Fibroblast of skin of right biceps (primary cell): Measurements from ENCODE around the gene INSYN2A.
A peak's percentile ranks its signal among the peaks of the same experiment; 100 is the strongest.

Experiments
- DNase-seq: peaks from one replicate; pipeline ENCODE4 v3.0.0-alpha.2; 2013

INSYN2A gene, protein sequence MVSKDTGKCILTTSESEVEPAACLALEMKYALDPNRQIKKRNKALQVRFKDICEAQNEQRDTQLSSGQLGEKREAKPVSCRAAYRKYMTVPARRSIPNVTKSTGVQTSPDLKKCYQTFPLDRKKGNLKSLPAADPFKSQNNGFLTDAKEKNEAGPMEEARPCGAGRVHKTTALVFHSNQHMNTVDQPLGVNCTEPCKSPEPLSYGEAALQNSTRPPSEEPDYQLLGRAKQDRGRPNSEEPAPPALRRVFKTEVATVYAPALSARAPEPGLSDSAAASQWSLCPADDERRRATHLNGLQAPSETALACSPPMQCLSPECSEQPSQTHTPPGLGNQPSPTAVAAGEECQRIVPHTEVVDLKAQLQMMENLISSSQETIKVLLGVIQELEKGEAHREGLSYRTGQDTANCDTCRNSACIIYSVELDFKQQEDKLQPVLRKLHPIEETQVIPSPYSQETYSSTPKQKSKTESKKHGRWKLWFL

DNA sequence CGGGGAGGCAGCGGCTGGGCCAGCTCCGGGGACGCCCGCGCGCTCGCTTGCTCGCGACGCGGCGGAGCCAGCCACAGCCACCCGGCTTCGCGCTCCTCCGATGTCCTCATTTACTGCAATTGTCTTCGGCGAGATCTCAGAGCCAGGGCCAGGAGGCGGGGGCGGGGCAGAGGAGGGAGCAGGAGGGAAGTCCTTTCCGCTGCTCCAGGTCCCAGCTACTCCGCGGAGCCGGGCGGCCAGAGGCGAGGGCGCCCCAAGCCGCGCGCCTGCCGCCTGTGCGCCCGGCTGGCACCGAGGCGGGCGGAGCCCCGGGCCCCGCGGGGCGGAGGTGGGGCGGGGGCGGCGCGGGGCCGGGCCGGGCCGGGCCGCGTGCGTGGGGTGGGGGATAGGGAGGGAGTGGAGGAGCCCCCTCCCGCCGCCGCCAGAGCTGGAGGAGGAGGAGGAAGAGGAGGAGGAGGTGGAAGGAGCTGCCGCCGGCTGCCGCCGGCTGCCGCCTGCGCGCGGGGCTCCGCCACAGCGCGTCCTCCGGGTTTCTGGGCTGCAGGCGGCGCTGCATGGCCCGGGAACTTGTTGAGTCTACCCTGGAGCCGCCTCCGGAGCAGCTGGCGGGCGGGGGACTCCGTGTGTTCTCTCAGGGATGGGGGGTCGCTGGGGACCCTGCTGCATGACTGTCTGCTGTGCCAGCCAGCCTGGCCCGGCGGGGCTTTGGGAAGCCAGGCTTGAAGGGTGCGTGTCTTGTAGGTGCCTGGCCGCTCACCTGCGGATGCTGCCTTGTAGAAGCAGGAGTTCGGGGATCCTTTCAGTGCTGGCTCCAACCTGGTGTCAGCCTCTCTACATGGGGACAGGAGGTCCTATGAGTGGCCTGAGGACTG is at the start of gene INSYN2A:
INSYN2A (minus strand) TSS at position 310 of the 872 bp plus-strand sequence. CDS start 20,196 bp downstream, outside the sequence.
- peak; percentile 70 for DNase-seq

DNA sequence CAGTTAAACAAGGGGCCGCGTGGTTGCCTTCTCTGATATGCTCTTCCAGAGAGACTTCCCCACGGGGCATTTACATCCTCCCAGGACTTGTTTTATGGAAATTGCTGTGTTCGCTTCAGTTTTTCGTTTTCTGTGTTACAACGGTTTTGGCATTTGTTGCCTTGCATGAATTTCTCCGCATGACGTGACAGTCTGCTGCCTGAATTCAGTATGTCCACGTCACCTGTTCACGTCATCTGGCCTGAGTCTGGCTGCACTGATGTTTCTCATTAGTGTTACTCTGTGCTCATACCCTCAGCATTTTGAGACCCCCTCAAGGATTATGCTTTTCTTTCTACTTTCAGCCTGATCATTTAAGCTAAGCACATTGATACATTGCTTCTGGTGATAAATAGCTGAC is 49.1 kb upstream of the INSYN2A start:
- no peak for DNase-seq

DNA sequence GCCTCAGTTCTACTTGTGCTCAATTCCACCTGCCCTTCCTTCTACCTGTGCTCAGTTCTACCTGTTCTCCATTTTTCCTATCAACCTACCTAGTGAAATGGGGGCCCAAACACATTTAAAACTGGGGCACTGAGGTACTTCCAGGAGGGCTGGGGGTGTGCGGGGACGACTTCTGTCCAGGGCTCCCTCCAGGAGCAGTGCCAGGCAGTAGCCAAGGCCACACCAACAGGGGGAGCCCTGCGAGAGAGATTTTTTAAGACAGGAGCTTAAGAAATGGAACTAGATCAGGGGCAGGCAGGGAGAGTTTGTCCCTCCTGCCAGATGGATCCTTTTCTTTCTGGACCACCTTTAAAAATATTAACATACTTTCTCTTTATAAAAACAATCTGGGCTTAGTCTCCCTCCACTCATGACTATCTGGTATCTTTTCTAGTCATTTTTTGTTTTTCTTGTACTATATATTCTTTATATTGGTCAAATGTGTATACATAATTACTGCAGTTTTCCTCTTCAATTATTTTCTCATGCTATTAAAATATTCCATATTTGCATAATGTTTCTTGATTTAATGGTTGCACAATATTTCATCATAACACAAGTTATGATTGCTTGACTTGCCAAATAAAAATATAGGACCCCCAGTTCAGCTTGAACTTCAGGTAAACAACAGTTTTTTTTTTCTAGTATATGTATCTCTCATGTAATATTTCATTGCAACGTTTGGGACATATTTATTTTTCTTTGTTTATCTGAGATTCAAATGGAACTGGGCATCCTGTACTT is 47.3 kb upstream of the INSYN2A start:
- DNase-seq = peak; percentile 26

- no peak for DNase-seq
Observed at GRCh38 chr10:127242914-127243313, 46.5 kb upstream of the INSYN2A start.

- DNase-seq = no peak
Observed at GRCh38 chr10:127236266-127236665, 39.9 kb upstream of the INSYN2A start.

DNA sequence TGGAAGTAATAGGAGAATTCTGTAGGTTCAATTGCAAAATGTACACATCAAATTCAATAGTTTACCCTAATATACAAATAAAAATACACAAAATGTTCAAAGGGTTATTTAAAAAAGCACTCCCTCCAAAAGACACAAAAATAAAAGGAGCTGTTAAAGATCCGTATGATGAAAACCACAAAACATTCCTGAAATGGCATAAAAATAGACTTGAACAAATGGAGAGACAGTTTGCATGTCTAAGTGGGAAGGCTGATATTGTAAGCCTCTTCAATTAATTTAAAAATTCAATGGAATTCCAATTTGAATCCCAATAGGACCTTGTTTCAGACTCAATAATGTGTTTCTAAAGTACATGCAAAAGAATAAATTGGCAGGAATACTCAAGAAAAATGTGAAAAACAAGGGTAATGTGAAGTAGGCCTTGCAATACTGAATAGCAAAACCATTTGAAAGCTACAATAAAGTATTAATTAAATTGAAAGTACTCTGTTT is 38.0 kb upstream of the INSYN2A start:
- no peak for DNase-seq

DNA sequence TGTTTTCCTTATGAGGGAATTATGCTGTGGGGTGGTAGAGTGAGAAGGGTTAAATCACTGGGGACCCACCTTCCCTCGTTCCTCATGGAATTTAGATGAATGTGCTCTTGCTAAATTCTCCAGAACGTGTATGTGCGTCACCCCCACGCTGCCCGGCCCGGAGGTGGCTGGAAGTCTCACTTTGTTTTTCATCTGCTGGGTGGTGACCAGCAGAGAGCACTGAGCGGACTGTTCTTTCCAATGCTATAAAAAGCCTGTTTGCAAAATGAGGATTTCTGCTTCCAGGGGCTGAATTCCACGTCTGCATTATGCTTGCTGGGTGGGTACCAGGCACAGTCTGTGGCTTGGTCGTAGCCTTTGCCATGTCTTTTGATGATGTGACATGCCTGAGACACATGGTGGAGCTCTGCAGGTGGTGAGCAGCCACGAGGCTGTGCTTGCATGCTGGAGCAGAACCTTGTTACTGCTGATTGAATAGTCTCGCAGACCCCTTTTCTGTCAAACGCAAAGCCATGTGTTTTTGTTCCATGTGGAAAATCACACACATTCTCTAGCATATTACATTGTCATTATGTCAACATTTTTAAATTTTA is 31.9 kb upstream of the INSYN2A start:
- DNase-seq = peak; percentile 18

GRCh38 chr10:127227663-127228062 is 31.3 kb upstream of the INSYN2A start:
- DNase-seq = no peak

DNA sequence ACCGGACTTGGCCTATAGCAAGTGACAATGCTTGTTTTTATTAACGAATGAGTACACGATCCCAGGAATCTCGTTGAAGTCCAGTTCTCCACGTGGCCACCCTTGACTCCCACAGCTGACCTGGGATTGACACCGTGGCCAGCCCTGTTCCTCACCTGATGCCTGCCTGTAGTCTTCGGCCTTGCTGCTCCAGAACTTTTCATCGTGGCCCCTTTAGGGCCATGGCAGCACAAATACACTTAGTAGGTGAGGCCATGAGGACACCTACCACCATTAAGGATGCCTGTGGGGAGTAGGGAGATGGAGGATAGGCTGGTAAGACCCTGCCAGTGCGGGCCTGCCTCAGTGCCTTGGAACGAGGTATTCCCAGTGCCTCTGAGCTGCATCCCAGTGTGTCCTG is 30.6 kb upstream of the INSYN2A start:
- DNase-seq = no peak

- no peak for DNase-seq
Observed at GRCh38 chr10:127221281-127221680, 24.9 kb upstream of the INSYN2A start.

- no peak for DNase-seq
Observed at GRCh38 chr10:127218658-127219057, 22.3 kb upstream of the INSYN2A start.

- peak; percentile 36 for DNase-seq
Observed at GRCh38 chr10:127216786-127217185, 20.4 kb upstream of the INSYN2A start.

DNA sequence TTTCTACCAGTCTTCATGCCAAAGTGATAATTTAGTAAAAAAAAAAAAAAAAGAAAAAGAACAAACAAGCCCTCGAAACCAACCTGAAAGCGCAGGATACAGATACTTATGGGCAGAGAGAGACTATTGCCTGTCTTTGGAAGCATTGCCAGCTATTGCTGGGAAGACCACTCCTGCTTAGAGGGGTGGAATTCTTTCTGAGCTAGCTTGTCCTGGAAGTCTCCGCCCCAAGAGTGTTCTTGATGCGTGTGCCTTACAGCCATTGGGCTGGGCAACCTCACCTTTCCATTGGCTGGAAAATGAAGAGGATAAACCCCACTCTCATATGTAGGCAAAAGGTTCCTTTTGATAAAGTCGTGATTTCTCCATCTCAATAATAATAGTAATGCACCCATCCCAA is 19.9 kb upstream of the INSYN2A start:
- no peak for DNase-seq

- DNase-seq = no peak
Observed at GRCh38 chr10:127215866-127216265, 19.5 kb upstream of the INSYN2A start.

GRCh38 chr10:127210936-127211466 is 14.6 kb upstream of the INSYN2A start:
- DNase-seq = no peak

DNA sequence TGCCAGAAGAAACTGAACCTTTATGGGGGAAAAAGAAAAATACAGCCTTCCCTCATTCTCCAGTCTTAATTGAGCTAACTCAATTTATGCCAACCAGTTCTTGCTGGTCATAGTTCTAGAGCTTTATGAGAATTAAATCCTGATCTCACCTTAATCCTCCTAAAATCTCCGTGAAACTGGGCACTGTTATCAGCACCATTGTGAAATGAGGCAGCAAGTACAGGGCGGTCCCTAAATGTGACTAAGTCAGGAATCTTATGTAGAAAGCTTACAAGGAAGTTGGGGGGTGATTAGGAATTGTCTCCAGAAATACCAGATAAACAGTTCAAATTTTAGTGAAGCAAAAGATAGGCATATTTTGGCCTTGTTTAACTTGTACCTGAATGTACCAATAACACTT is 10.7 kb upstream of the INSYN2A start:
- DNase-seq = no peak

- no peak for DNase-seq
Observed at GRCh38 chr10:127203067-127203466, 6.7 kb upstream of the INSYN2A start.

DNA sequence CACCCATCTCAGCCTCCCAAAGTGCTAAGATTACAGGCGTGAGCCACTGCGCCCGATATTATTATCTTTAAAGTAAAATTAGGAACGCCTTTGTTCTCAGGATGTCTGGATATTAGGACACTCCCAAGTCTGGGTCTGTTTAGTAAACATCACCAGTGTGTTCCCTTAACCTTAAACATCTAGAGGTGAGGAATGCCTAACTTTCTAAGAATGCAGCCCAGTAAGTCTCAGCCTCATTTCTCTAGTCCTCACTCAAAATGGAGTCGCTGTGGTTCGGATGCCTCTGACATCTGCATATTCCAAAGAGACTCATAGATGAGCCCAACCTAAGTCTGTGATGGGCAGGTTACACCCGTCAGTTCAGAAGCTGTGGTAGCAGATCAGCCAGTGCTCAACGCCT is 4.3 kb upstream of the INSYN2A start:
- no peak for DNase-seq

GRCh38 chr10:127198721-127199120 is 2.3 kb upstream of the INSYN2A start:
- DNase-seq = no peak

DNA sequence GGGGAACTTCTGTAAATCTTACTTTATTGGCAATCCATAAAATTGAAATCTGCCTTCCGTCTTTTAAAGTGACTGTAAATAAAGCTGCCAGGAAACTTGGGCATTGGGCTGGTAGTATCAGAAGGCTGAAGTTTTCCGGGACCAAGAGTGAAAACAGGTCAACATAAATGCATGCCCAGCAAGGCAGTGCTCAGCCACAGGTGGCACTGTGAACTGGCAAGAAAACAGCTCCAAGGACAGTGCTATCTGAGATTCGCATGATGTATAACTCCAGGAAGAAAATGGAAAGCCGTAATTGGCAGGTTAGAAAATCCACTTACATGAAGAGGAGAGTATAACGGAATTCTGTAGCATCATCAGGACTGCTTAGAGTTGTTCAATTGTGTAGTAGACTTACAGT is 1.9 kb upstream of the INSYN2A start:
- no peak for DNase-seq

DNA sequence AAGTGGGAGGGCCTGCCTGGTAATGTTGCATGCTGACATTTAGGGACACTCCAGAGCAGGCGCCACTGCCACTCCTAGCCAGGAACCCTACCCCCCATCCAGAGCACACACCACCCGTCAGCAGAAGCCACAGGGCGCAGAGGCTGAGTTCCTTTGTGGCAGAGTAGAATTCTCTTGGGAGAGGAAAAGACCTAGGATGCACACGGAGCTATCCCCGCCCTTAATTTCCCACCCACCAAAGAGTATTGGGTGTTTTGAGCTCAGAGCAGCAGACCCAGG is 702 bp upstream of the INSYN2A start:
- no peak for DNase-seq

DNA sequence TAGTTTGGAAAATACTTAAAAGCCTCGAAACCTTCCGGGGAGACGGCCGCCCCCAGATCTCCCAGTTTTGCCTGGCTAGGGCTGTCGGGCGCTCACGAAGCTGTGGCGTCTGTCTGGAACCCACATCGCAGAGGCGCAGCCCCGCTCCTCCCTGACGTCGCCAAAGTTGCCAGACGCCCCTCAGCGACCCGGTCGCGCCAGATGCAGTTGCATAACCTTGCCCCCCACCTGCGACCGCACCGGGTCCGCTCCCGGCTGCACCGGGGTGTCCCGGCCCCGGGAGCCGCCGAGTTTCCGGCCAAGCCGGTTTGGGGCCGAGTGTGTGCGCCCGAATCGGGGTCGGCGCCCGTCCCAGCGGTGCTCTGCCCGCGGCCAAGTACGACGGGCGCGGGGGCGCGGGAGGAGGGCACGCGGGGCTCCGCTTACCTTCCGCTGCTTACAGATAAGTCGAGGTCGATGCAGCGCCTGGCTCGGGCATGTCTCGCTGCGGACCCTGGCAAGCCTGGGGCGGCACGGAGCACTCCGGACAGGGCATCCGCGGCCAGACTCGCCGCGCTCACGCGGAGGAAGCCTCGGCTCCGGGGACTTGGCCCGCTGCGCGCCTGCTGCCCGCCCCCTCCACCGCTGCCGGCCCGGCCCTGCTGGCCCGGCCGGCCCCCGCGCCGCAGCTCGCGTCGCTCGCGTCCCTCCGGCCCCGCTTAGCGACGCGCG is 665 bp downstream of the INSYN2A start:
- DNase-seq = no peak
